Uterus (tissue), 4 donors: ENCODE measurements around the gene NHLH2. TPM values are rescaled to one million over a fixed set of nuclear protein-coding genes. Genes with fewer than 3 reads are reported as not detected.

Experiments used
- DNase-seq, 2 donors: peaks; one replicate each; pipeline ENCODE4 v3.0.0-alpha.2; 2019 to 2020
- H3K27ac ChIP-seq, 2 donors: fragments of 200-600 bp; sonication (generic); 1 replicate in 1 of 2; 2 replicates in 1 of 2; pipeline ENCODE4 v1.5.1; 2016 to 2018
- H3K27me3 ChIP-seq, 2 donors: fragments of 200-600 bp; sonication (generic); one replicate each; pipeline ENCODE4 v1.5.1; 2018 to 2019; ENCODE audit warnings: control low read depth in 1 of 2
- H3K36me3 ChIP-seq, 2 donors: fragments of 200-600 bp; sonication (generic); one replicate each; pipeline ENCODE4 v1.5.1; 2019; ENCODE audit warnings: control low read depth in 1 of 2
- H3K4me1 ChIP-seq, 2 donors: fragments of 200-600 bp; sonication (generic); one replicate each; pipeline ENCODE4 v1.5.1; 2018 to 2019; ENCODE audit warnings: control low read depth in 1 of 2
- H3K4me3 ChIP-seq, 2 donors: fragments of 200-600 bp; sonication (generic); 1 replicate in 1 of 2; 2 replicates in 1 of 2; pipeline ENCODE4 v1.5.1; 2018 to 2019; ENCODE audit warnings: mild to moderate bottlenecking in 1 of 2
- H3K9me3 ChIP-seq, 2 donors: fragments of 200-600 bp; sonication (generic); one replicate each; pipeline ENCODE4 v1.5.1; 2019; ENCODE audit warnings: control low read depth in 1 of 2
- CTCF ChIP-seq, 4 experiments: fragments of 200-600 bp in 2 of 4; fragments of 450-650 bp in 2 of 4; sonication (generic) in 2 of 4; IDR thresholded peaks; one replicate each; pipeline ENCODE4 v1.5.1; 2016 to 2019; ENCODE audit warnings: antibody characterized with exemption in 4 of 4, mild to moderate bottlenecking in 2 of 4, moderate library complexity in 1 of 4
- POLR2A ChIP-seq, 2 donors: fragments of 450-650 bp; IDR thresholded peaks; one replicate each; pipeline ENCODE4 v1.6.1; 2016; ENCODE audit warnings: antibody characterized with exemption in 2 of 2, mild to moderate bottlenecking in 1 of 2, moderate library complexity in 1 of 2
- intact Hi-C: fragments of 100-400 bp; cut with DNase I; formaldehyde crosslinking; loops from one replicate; pipeline ENCODE4 v1.15.1; 2023; ENCODE audit warnings: low total_unique reads
- total RNA-seq, 4 donors: library from RNA; depleted of rRNA in 3 of 4; stranded (reverse); fragments of >200 nt in 3 of 4; gene quantifications; one replicate each; pipeline versions ENCODE4 v1.1.0 to v1.2.4, GENCODE V29; 2014 to 2023
- donor health status: DM: yes; HTN: yes; CAD: no.

NHLH2 gene
- not detected for total RNA-seq

GRCh38 chr1:115840605-115841460, at the start of gene NHLH2:
Gene NHLH2, minus strand, starts transcription at chr1:115841126. Its CDS starts 2,754 bp downstream, at chr1:115838372.
- Histone ChIP-seq H3K36me3 (no peaks in the 10 kb centered on the region), H3K4me3 (no peak within 1 kb of the TSS), H3K27ac (no peak within 1 kb of the TSS), H3K9me3 (no peaks in the 10 kb centered on the region), H3K4me1 (peaks cover 0 to 15% of the 10 kb centered on the region in 2 donors), H3K27me3 (peaks cover 25 to 47% of the 10 kb centered on the region in 2 donors)
- TF ChIP-seq CTCF (IDR thresholded peaks at IDR 0.05) (no peak), POLR2A (IDR thresholded peaks at IDR 0.05) (no peak)
- DNase-seq, result no peak
- intact Hi-C loops, result no loop called here

- intact Hi-C loops, result no loop called here
- Histone ChIP-seq H3K27me3 (no peaks in the 10 kb centered on the region), H3K36me3 (no peaks in the 10 kb centered on the region), H3K9me3 (no peaks in the 10 kb centered on the region), H3K27ac (no peak overlapping the region), H3K4me1 (no peaks in the 10 kb centered on the region), H3K4me3 (no peak overlapping the region)
- DNase-seq, result no peak
- TF ChIP-seq CTCF (IDR thresholded peaks at IDR 0.05) (no peak), POLR2A (IDR thresholded peaks at IDR 0.05) (no peak)
Observed at GRCh38 chr1:115890580-115890979, 49.7 kb upstream of the NHLH2 start.

- TF ChIP-seq CTCF (IDR thresholded peaks at IDR 0.05) (no peak), POLR2A (IDR thresholded peaks at IDR 0.05) (no peak)
Observed at GRCh38 chr1:115888976-115889375, 48.0 kb upstream of the NHLH2 start.

GRCh38 chr1:115882913-115883902, 42.3 kb upstream of the NHLH2 start:
- Histone ChIP-seq H3K36me3 (no peaks in the 10 kb centered on the region), H3K27me3 (no peaks in the 10 kb centered on the region), H3K9me3 (no peaks in the 10 kb centered on the region), H3K27ac (no peak overlapping the region), H3K4me3 (no peak overlapping the region), H3K4me1 (no peaks in the 10 kb centered on the region)
- TF ChIP-seq POLR2A (IDR thresholded peaks at IDR 0.05) (no peak), CTCF (IDR thresholded peaks at IDR 0.05) (no peak)
- intact Hi-C loops, result no loop called here
- DNase-seq, result no peak

More at GRCh38 chr1:115888976-115889375, 48.0 kb upstream of the NHLH2 start:
- Histone ChIP-seq H3K27ac (no peak overlapping the region), H3K36me3 (no peaks in the 10 kb centered on the region), H3K4me3 (no peak overlapping the region), H3K27me3 (no peaks in the 10 kb centered on the region), H3K4me1 (no peaks in the 10 kb centered on the region), H3K9me3 (no peaks in the 10 kb centered on the region)
- intact Hi-C loops, result no loop called here
- no peak for DNase-seq
